Hepatocyte (in vitro differentiated cells): ENCODE results near the gene LASP1. TPM values are rescaled to one million over a fixed set of nuclear protein-coding genes. Genes with fewer than 3 reads are reported as not detected.
A peak's percentile ranks its signal among the peaks of the same experiment; 100 is the strongest.

ENCODE experiments used
- DNase-seq: peaks from one replicate; pipeline ENCODE4 v3.0.0-alpha.2; 2016; ENCODE audit warnings: low spot score
- H2AFZ ChIP-seq: fragments of 200-600 bp; sonication (generic); 2 replicates; pipeline ENCODE4 v1.6.0; 2016; ENCODE audit warnings: antibody characterized with exemption, mild to moderate bottlenecking
- H3K27ac ChIP-seq: fragments of 200-600 bp; sonication (generic); 2 replicates; pipeline ENCODE4 v1.5.1; 2016; ENCODE audit warnings: mild to moderate bottlenecking
- H3K27me3 ChIP-seq: fragments of 200-600 bp; sonication (generic); 2 replicates; pipeline ENCODE4 v1.6.1; 2016
- H3K36me3 ChIP-seq: fragments of 200-600 bp; sonication (generic); replicated peaks from 2 replicates; pipeline ENCODE4 v1.5.1; 2016; ENCODE audit warnings: low read depth; ENCODE audit not compliant: insufficient read depth
- H3K4me1 ChIP-seq: fragments of 200-600 bp; sonication (generic); 2 replicates; pipeline ENCODE4 v1.5.1; 2016; ENCODE audit warnings: mild to moderate bottlenecking, moderate library complexity; ENCODE audit not compliant: insufficient read depth
- H3K4me2 ChIP-seq: fragments of 200-600 bp; sonication (generic); 2 replicates; pipeline ENCODE4 v1.6.0; 2016
- H3K4me3 ChIP-seq: fragments of 200-600 bp; sonication (generic); 2 replicates; pipeline ENCODE4 v1.5.1; 2016; ENCODE audit warnings: mild to moderate bottlenecking
- H3K79me2 ChIP-seq: fragments of 200-600 bp; sonication (generic); 2 replicates; pipeline ENCODE4 v1.6.0; 2017; ENCODE audit warnings: mild to moderate bottlenecking
- H3K9me2 ChIP-seq: fragments of 200-600 bp; sonication (generic); replicated peaks from 2 replicates; pipeline ENCODE4 v1.6.0; 2017; ENCODE audit warnings: mild to moderate bottlenecking; ENCODE audit not compliant: insufficient read depth
- H3K9me3 ChIP-seq: fragments of 200-600 bp; sonication (generic); 2 replicates; pipeline ENCODE4 v1.5.1; 2016; ENCODE audit warnings: low read depth, mild to moderate bottlenecking
- H4K20me1 ChIP-seq: fragments of 200-600 bp; sonication (generic); 2 replicates; pipeline ENCODE4 v1.6.0; 2016; ENCODE audit warnings: mild to moderate bottlenecking; ENCODE audit not compliant: insufficient read depth, poor library complexity, severe bottlenecking
- CTCF ChIP-seq: fragments of 200-600 bp; sonication (generic); IDR thresholded peaks from 2 replicates; pipeline ENCODE4 v1.5.1; 2016; ENCODE audit warnings: antibody characterized with exemption, mild to moderate bottlenecking; ENCODE audit not compliant: poor library complexity
- EZH2 ChIP-seq: fragments of 200-600 bp; sonication (generic); IDR thresholded peaks from 2 replicates; pipeline ENCODE4 v1.6.1; 2016; ENCODE audit warnings: antibody characterized with exemption, mild to moderate bottlenecking, borderline replicate concordance
- EZH2phosphoT487 ChIP-seq: fragments of 200-600 bp; sonication (generic); IDR thresholded peaks from one replicate; pipeline ENCODE4 v1.6.1; 2018; ENCODE audit warnings: antibody characterized with exemption, mild to moderate bottlenecking, low read depth, moderate library complexity; ENCODE audit not compliant: unreplicated experiment, severe bottlenecking
- WGBS: methylation state at CpG from one replicate; pipeline ENCODE4 v1.1.6; 2016; ENCODE audit warnings: low lambda C conversion rate; ENCODE audit errors: missing lambda C conversion rate; 5-methylcytosine and 5-hydroxymethylcytosine counted together
- polyA plus RNA-seq: library from polyadenylated mRNA; unstranded; fragments of >200 nt; fragmentation: Nextera tagmentation; extraction: Ambion mirVana; gene quantifications from 2 replicates; pipeline ENCODE4 v1.2.1, GENCODE V29; 2016
- total RNA-seq: library from RNA; depleted of rRNA; stranded (reverse); fragments of >200 nt; gene quantifications from 2 replicates; pipeline ENCODE4 v1.2.3, GENCODE V29; 2014

The LASP1 gene
- total and polyA plus RNA-seq, 2 experiments from 2014 or later, result 141 to 238 TPM

GRCh38 chr17:38867968-38868816 lies 1.7 kb upstream of the LASP1 start:
- H3K4me3 ChIP-seq, result peak overlapping the region; percentile 98
- H3K36me3 ChIP-seq, result no peaks in the 10 kb centered on the region
- no peak for TF ChIP-seq EZH2
- TF ChIP-seq EZH2phosphoT487, result no peak
- no peak for TF ChIP-seq CTCF
- peaks cover 12% of the 10 kb centered on the region for H3K4me1 ChIP-seq
- H3K9me2 ChIP-seq, result no peaks in the 10 kb centered on the region
- H3K27ac ChIP-seq, result peak overlapping the region; percentile 99
- H4K20me1 ChIP-seq, result peaks cover 16% of the 10 kb centered on the region
- WGBS, result 5% methylated on average over 25 of the region's 25 CpGs
- peak; percentile 68 for DNase-seq
- H3K27me3 ChIP-seq, result no peaks in the 10 kb centered on the region
- peaks cover 32% of the 10 kb centered on the region for H3K79me2 ChIP-seq
- H3K4me2 ChIP-seq, result peak overlapping the region; percentile 89
- no peaks in the 10 kb centered on the region for H3K9me3 ChIP-seq
- peak overlapping the region; percentile 59 for H2AFZ ChIP-seq

GRCh38 chr17:38868817-38869525 lies 887 bp upstream of the LASP1 start:
- TF ChIP-seq CTCF (peak; percentile 26), EZH2 (no peak), EZH2phosphoT487 (no peak)
- Histone ChIP-seq H2AFZ (peak overlapping the region; percentile 91), H3K9me2 (no peaks in the 10 kb centered on the region), H3K9me3 (no peaks in the 10 kb centered on the region), H4K20me1 (peaks cover 23% of the 10 kb centered on the region), H3K4me3 (peak overlapping the region; percentile 98), H3K4me1 (peaks cover 20% of the 10 kb centered on the region), H3K79me2 (peaks cover 40% of the 10 kb centered on the region), H3K27me3 (no peaks in the 10 kb centered on the region), H3K36me3 (no peaks in the 10 kb centered on the region), H3K27ac (peak overlapping the region; percentile 99), H3K4me2 (peak overlapping the region; percentile 89)
- DNase-seq, result peak; percentile 94
- 3% methylated on average over 26 of the region's 26 CpGs for WGBS

- Histone ChIP-seq H3K4me1 (peaks cover 36% of the 10 kb centered on the region), H3K27ac (peak overlapping the region; percentile 99), H3K27me3 (no peaks in the 10 kb centered on the region), H3K4me3 (peak overlapping the region; percentile 98), H3K4me2 (peak overlapping the region; percentile 89), H3K9me3 (no peaks in the 10 kb centered on the region), H3K9me2 (no peaks in the 10 kb centered on the region), H3K79me2 (peaks cover 56% of the 10 kb centered on the region), H2AFZ (peak overlapping the region; percentile 65), H3K36me3 (no peaks in the 10 kb centered on the region), H4K20me1 (peaks cover 39% of the 10 kb centered on the region)
- DNase-seq, result peak; percentile 88
- TF ChIP-seq EZH2 (peak; percentile 14), EZH2phosphoT487 (no peak)
- WGBS, result under 1% methylated on average over 29 of the region's 56 CpGs
Measured at GRCh38 chr17:38870259-38871165, 654 bp downstream of the LASP1 start.
